GM18519 (cell line): Measurements from ENCODE around the gene MAP1LC3B2.
"Not testable (repeated sequence)": the region's sequence is repeated elsewhere in the genome, so short reads cannot be mapped to it uniquely, and the experiment has no call there.

Experiments used
- ATAC-seq: cut with Tn5 transposase; IDR thresholded peaks from one replicate; pipeline ENCODE4 v1.9.1; 2021; ENCODE audit warnings: mild to moderate bottlenecking, moderate library complexity; ENCODE audit not compliant: unreplicated experiment, low FRiP score

MAP1LC3B2 gene

DNA sequence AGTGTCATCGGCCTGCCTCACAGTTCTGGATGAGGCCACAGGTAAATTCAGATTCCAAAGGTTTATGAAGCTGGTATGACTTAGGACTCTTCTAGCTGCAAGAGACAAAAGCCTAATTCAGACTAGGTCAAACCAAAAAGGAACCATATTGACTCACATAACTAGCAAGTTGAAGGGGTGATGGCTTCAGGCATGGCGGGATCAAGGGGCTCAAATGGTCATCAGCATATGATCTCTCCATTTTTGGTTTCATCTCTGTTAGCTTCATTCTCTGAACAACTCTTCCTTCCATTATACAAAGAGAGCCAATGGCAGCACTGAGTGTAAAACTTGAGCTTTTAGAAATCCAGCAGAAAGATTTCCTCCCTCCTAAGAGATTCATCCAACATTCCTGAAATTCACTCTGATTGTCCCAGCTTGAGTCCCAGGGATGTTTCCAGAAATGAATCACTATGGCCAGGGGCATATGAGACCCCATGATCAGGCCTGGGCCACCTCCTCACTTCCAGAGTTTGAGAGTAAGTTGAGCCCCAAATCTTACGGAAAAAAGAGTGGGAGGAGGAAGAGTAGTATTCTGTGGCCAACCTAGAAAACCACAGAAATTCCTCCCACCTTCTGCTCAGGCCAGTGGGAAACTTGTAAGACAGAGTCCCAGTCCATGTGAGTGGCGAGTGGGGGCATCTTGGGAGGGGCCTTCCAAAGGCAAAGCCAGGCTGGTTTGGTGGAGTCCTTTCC lies 2.0 kb upstream of the MAP1LC3B2 start:
- no peak for ATAC-seq

DNA sequence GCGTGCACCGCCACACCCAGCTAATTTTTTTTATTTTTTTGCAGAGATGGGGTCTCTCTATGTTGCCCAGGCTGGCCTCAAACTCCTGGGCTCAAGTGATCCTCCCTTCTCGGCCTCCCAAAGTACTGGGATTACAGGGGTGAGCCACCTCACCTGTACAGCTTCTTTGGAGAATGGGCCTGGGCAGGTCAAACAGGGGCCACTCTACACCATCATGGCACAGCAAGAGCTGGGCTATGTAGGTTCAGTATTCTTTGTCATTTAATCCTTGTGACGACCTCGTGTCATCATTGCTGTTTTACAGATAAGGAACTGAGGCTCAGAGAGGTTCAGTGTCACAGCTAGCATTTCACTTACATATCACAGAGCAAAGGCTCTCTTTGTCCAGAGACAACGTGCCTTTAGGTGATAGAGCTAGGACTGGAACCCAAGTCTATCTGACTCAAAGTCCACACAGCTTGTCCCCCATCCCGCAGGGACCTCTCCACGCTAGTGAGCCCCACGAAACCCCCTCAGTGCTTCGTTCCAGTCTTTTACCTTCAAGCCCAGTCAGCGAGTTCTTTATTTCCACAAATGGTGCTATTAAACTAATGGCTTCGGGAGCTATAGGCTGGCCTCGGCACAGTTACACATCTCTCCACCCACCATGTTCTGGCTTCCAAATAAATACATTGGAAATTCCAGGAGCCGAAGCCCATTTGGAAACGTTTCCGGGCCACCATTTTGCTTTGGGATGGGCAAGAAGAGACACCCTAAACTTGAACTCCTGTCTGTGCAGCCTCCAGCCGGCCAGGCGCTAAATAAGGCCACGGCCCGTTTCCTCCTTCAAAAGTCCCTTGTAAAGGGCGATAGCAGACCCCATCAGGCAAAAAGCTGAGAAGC lies 660 bp upstream of the MAP1LC3B2 start:
- ATAC-seq: no peak

DNA sequence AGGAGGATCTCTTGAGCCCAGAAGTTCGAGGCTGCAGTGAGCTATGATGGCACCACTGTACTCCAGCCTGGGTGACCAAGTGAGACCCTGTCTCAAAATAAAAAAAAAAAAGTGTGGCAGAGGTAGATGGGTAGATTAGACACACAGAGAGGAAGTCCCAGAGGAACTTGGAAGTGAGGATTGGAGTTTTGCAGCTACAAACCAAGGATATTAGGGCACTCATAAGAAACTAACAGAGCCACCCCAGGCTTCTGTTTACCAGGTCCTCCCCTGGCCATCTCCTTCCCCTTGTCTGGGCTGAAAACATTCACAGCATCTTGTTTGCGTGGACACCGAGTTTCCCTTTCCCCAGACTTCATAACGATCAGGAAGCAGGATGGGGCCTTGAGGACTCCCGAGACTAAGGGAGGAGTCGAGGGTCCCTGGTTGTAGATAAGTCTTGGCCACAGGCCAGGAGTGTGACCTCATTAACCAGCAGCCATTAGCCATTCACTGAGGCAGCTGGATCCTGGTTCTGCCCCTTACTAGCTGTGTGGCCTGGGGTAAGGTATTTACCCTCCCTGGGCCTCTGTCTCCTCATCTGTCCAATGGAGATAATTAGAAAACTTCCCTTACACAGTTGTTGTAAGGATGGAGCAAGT lies 2.1 kb downstream of the MAP1LC3B2 start:
- no peak for ATAC-seq

DNA sequence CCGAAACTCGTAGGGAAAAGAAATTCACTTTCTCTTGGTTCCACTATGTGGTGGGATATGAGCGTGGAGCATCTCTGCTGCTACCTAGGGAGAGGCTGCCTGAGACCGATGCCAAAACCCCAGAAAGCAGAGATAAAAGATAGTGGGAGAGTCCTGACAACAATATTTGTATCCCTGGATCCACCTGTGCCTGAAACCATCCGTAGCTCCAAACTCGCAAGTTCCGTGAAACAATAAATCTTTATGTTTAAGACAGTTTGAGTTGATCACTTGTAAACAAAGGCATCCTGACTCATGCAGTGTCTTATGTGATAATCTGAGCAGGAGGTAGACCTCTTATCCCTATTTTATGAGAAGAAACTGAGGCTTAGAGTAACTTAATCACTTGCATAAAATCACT lies 2.9 kb downstream of the MAP1LC3B2 start:
- no peak for ATAC-seq

DNA sequence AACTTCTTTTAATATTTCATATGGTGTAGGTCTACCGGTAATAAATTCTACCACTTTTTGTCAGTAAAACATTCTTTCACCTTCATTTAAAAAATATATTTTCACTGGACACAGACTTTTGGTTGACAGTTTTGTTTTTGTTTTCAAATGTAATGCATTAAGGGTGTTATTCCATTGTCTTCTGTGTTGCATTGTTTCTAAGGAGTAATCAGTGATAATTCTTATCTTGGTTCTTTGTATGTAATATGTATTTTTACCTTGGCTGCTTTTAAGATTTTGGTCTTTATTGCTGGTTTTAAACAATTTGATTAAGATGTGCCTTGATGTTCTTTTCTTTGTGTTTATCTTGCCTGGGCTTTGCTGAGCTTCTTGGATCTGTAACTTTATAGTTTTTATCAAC lies 4.1 kb downstream of the MAP1LC3B2 start:
- no peak for ATAC-seq

DNA sequence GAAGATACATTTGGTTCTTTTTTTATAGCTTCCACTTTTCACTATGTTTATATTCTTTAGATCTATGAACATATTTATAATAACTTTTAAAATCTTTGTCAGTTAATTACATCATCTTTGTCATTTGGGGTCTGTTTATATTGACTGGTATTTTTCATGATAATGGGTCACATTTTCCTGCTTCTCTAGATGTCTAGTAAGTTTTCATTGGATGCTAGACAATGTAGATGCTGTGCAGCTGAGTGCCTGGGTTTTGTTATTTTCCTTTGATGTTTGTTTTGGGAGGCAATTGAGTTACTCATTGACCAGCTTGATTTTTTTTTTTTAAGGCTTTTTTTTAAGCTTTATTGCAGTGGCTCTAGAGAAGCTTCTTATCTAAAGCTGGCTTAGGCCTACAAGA lies 4.9 kb downstream of the MAP1LC3B2 start:
- no peak for ATAC-seq

DNA sequence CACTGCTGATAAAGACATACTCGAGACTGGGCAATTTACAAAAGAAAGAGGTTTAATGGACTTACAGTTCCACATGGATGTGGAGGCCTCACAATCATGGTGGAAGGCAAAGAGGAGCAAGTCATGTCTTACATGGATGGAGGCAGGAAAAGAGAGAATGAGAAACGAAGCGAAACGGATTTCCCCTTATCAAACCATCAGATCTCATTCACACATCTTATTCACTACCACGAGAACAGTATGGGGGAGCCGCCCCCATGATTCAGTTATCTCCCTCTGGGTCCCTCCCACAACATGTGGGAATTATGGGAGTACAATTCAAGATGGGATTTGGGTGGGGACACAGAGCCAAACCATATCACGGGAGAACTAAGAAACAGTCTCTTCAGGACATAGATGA lies 6.0 kb downstream of the MAP1LC3B2 start:
- ATAC-seq: not testable (repeated sequence)

DNA sequence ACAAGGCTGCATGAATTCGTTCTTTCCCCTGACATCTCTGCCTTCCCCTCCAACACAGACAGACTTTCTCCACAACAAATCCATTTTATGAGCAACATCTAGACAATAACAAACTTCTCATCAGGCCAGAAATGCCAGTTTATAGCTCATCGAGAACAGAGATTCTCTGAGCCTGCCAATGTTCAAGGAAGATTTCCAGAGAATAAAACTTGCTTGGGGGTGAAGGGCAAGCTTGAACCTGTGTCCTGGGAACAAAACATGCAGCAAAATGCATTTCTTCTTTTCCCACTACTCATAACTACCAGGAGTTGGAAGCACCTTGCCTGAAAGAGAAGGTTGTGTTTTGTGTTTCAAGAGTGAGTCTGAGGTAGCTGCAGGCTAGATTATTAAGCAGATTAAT lies 6.8 kb downstream of the MAP1LC3B2 start:
- no peak for ATAC-seq

DNA sequence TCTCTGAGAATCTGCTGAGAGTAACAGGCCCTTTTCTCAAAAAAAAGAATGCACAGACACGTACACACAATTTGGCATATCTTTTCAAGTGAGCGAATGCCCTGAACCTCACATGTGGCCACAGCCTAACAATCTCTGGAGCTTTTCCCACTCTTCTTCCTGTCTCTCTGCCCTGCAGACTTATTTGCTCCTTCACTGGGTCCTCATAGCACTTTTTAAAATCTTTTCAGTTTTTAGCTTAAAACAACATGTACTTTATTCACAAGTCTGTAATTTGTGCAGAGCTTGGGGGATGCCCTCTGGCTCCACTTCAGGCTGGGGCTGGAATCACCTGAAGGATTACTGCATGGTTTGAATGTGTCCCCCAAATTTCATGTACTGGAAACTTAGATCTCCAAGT lies 9.0 kb downstream of the MAP1LC3B2 start:
- no peak for ATAC-seq

DNA sequence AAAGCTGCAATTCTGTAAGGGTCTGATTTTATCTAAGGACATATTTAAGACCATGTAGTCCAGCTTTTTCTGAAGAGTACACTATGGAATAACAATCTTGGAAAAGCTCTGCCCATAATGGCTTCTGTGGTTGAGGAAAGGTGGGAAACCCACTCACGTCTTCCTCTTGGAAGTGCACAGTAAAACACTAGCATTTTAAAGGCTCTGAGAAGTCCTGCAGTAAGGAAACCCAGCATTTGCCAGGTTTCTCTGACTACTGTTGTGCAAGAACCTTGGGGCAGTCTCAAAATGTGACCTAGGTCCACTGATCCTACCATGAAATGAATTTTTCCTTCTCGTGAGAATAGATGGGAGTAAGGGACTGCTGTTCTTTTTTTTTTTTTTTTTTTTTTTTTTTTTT lies 11.9 kb downstream of the MAP1LC3B2 start:
- no peak for ATAC-seq

DNA sequence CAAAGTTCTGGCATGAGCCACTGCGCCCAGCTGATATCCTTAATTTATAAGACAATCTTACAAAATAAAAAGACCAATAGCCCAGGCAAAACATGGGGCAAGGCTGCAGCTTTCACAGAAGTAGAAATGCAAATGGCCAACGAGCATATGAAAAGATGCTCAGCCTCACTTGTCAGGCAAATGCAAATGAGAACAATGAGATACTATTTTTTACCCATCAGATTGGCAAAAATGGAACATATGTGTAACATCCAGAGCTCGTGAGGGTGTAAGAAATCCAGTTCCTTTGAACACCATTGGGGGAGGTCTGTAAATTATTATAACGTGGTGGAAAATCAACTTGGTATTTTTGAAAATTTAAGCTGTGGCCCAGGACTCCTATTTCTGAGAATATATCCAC lies 14.6 kb downstream of the MAP1LC3B2 start:
- no peak for ATAC-seq

DNA sequence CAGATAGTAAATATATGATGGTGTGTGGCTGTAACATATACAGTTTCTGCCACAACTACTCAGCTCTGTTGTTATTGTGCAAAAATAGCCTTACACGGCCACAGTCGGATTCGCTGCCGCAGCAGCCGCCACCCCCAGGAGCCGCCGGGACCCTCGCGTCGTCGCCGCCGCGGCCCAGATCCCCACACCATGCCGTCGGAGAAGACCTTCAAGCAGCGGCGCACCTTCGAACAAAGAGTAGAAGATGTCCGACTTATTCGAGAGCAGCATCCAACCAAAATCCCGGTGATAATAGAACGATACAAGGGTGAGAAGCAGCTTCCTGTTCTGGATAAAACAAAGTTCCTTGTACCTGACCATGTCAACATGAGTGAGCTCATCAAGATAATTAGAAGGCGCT lies 16.6 kb downstream of the MAP1LC3B2 start:
- ATAC-seq: not testable (repeated sequence)

DNA sequence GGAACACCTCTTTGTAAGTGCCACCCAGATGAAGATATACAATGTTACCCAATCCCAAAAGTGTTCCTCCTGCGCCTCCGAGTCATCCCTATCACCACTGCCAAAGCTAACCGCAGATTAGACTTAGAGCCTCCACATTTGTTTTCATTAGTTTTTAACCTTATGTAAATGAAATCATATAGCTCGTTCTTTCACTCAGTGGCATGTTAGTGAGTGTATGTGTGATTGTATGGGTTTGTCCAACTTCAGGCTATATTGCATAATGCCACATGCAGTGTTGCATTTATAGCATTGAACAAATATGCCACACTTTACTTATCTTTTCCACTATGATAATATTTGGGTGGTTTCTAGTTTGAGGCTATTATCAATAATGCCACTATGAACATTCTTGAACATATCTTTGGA lies 18.0 kb downstream of the MAP1LC3B2 start:
- no peak for ATAC-seq

DNA sequence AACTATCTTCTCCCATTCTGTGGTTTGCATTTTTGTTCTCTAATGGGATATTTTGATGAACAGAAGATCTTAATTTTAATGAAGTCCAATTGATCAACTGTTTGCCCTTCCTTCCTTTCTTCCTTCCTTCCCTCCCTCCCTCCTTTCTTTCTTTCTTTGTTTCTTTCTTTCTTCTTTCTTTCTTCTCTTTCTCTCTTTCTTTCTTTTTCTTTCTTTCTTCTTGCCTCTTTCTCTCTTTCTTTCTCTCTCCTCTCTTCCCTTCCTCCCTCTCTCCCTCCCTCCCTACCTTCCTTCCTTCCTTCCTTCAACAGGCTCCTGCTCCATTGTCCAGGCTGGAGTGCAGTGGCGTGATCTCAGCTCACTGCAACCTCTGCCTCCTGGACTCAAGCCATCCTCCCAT lies 18.9 kb downstream of the MAP1LC3B2 start:
- no peak for ATAC-seq

DNA sequence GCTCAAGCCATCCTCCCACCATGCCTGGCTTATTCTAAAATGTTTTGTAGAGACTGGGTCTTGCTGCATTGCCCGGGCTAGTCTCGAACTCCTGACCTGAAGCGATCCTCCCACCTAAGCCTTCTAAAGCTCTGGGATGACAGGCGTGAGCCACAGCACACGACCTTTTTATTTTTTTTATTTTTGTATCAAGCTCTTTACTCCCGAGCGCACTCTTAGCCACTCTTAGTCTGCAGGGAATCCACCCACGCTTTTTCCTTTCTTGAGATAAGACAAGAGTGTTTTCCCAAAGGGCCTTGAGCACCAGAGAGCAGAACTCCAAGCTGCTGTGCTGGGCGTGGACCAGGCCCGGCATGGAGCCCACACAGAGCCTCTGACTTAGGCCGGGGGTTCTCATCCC lies 23.4 kb downstream of the MAP1LC3B2 start:
- no peak for ATAC-seq

DNA sequence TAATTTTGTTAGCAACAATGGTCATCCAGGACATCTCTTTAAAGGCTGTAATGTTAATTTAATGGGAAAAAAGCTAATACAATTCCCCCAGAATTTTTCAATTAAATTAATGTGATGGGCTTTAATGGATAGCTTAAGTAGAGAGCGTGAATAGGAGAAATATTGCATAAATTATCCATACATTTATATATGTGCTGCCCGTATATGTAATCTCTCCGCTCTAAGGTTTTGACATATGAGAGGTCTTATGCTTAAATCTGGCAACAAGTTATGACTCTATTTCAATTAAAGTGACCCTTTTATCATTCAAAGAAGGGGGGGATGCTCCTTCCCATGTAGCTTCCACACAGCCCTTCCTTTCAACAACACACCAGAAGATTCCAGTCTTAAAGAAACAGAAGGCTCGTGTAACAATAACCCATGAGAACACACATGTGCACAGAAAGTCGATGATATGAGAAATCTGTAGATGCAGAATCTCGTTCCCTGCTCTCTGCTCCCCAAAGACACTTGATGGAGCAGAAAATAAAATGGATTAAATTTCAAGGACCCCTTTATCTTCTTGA lies 24.0 kb downstream of the MAP1LC3B2 start:
- no peak for ATAC-seq

DNA sequence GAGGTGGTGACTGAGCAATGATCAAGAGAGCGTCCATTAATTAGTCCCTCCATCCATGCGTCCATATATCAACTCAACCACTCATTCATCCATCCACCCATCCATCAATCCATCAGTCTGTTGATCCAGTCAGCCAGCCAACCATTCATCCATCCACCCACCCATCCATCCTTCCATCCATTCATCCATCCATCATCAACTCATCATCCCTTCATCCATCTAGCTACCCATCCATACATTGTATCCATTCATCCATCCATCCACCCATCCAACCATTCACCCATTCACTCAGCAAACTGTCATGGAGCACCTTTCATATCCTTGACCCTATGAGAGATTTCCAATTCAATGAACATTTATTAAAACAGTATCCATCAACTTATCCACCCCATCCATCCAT lies 28.1 kb downstream of the MAP1LC3B2 start:
- ATAC-seq: no peak

DNA sequence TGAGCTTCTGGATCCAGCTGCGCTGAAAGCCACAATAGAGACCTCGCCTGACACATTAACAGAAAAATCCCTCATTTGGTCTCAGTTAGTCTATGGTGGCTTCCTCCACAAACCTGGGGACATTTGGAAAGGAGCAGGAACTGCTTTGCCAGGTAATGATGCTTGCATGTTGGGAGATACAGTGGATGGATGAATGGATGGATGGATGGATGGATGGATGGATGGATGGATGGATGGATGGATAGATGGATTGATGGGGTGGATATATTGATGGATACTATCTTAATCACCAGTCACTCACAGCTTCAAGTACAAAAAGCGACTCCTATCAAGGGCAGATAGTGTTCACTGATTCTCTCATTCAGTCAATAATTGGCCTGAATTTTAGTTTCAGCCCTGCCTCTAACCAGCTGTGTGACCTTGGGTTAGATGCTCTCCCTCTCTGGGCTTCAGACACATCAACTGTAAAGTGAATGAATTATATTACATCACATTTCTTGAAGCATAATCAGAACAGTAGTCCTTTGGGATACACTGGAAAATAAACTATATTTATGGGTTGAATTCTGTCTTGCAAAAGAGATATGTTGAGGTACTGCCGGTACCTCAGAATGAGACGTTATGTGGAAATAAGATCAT lies 29.3 kb downstream of the MAP1LC3B2 start:
- no peak for ATAC-seq

DNA sequence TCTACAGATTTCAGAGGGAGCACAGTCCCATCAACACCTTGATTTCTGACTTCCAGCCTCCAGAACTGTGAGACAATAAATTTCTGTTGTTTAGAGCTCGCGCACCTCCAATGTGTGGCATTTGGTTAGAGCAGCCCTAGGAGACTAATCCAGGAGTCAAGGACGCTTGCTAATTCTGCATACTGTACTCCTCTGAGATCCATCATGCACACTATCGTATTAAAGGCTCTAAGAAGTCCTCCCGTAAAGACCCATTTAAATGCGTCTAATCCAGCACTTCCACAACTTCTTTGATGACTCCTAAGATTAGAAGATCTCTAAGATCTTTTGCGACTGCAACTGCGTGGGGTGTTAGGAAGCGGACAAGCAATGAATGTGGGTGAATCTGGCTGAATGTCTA lies 30.4 kb downstream of the MAP1LC3B2 start:
- ATAC-seq: no peak

DNA sequence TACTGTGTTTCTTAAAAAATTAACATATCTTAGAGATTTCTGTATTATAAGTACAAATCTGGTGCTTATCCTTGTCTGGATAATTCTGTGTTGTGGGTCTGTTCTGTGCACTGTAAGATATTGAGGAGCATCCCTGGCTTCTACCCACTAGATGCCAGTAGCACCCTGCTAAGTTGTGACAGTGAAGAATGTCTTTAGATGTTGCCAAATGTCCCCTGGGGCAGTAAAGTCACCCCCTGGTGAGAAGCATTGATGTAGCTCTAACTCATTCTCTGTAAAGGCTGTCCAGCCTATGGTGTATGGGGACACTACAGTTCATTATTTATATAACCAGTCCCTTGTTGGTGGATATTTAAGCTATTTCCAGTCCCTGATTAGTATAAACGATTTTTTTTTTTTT lies 31.4 kb downstream of the MAP1LC3B2 start:
- no peak for ATAC-seq
